H54 (cell line): ENCODE results near the gene ECE1.
"Not testable (repeated sequence)": the region's sequence is repeated elsewhere in the genome, so short reads cannot be mapped to it uniquely, and the experiment has no call there.

Source experiments
- DNase-seq: peaks from one replicate; pipeline ENCODE4 v3.0.0; 2011; ENCODE audit warnings: low spot score, mixed read lengths; ENCODE audit not compliant: insufficient read length
- FAIRE-seq: peaks from 3 replicates; lab custom pipeline; 2011; peaks lifted over from hg19 to GRCh38; lab: Jason Lieb, UNC
- POLR2A ChIP-seq: IDR thresholded peaks from 2 replicates; pipeline ENCODE4 v1.6.1; 2011; ENCODE audit warnings: low read depth, mild to moderate bottlenecking, low read length

ECE1 gene

DNA sequence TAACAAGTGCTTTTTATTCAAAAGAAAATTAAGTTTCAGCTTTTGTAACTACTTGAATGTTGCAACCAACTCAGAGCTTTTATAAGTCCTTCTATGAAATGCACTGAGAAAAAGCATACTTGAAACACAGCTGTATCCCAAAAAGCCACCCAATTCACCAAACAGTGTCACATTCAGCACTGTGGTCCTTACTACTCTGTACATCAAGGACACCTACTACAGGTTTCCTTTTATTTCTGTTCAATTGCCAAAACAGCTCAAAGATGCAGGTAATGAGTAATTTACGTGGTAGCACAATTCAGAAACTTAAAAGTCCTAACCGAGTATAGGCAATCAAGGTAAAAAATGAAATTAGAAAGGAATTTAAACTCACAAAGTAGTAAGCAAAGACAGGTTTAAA is 116.0 kb downstream of the ECE1 start:
- DNase-seq (no peak), FAIRE-seq (no peak)
- TF ChIP-seq POLR2A = no peak

DNA sequence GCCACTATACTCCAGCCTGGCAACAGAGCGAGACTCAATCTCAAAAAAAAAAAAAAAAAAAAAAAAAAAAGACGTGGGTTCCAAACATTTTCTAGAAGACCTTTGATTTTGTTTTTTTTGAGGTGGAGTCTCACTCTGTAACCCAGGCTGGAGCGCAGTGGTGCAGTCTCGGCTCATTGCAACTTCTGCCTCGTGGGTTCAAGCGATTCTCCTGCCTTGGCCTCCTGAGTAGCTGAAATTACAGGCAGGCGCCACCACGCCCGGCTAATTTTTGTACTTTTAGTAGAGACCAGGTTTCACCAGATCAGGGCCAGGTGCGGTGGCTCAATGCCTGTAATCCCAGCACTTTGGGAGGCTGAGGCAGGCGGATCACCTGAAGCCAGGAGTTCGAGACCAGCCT is 117.2 kb downstream of the ECE1 start:
- DNase-seq, FAIRE-seq: not testable (repeated sequence)

DNA sequence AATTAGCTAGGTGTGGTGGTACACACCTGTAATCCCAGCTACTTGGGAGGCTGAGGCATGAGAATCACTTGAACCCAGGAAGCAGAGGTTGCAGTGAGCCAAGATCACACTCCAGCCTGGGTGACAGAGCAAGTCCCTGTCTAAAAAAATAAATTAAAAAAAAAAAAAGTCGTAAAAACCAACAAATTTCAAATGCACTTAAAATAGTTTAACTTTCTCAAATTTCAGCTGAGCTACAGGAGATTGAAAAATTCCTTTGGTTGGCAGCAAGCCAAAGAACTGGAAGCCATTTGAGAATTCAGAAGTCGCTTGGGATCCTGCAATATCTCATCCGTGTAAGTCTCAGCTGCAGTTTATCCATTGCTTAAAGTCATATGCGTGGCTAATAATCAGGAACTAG is 119.4 kb downstream of the ECE1 start:
- DNase-seq = not testable (repeated sequence)

DNA sequence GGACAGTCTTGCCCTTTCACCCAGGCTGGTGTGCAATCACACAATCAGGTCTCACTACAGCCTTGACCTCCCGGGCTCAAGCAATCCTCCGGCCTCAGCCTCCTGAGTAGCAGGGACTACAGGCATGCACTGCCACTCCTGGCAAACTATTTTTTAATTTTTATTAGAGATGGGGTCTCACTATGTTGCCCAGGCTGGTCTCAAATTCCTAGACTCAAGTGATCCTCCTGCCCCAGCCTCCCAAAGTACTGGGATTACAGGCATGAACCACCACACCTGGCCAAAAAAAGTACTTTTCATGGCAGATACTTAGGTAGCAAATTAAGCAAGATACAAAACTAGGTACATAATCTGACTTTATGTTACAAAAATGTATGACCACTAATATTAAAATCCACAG is 121.8 kb downstream of the ECE1 start:
- DNase-seq (no peak), FAIRE-seq (no peak)
- no peak for TF ChIP-seq POLR2A

More for the DNA sequence above, 119.4 kb downstream of the ECE1 start:
- FAIRE-seq = not testable (repeated sequence)
